AG10803 (cell line): ENCODE measurements around the gene ERFE.
A peak's percentile ranks its signal among the peaks of the same experiment; 100 is the strongest.

Experiments
- DNase-seq: peaks from one replicate; pipeline ENCODE4 v3.0.0; 2010; ENCODE audit warnings: low read depth
- H3K4me3 ChIP-seq: 2 replicates; pipeline ENCODE4 v1.5.1; 2011; ENCODE audit warnings: mild to moderate bottlenecking, low read length, control low read depth
- TF ChIP-seq, protein P1 (sequence below): conservative IDR thresholded peaks from 2 replicates; pipeline ENCODE4 v1.5.1; 2011; ENCODE audit warnings: mild to moderate bottlenecking, low read length, control low read depth, inconsistent platforms

Gene ERFE

DNA sequence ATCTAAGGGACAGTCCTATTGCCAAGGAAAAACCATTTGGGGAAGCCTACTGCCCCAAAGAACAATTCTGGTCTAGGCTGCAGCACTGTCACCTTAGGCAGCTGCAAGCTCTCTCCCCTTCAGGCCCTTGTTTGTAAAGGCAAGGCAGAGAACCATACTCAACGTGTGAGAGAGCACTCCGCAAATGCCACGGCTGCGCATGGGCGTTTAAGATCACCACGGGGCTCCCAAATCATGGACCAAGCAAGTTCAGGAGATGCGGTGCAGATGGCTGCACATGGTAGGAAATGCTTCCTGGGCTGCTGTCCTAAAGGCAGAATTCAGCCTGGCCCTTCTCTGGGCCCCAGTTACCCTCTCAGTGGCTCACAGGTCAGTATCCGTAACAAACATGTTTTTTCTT, 15.5 kb downstream of the ERFE start:
- TF ChIP-seq, protein P1, sequence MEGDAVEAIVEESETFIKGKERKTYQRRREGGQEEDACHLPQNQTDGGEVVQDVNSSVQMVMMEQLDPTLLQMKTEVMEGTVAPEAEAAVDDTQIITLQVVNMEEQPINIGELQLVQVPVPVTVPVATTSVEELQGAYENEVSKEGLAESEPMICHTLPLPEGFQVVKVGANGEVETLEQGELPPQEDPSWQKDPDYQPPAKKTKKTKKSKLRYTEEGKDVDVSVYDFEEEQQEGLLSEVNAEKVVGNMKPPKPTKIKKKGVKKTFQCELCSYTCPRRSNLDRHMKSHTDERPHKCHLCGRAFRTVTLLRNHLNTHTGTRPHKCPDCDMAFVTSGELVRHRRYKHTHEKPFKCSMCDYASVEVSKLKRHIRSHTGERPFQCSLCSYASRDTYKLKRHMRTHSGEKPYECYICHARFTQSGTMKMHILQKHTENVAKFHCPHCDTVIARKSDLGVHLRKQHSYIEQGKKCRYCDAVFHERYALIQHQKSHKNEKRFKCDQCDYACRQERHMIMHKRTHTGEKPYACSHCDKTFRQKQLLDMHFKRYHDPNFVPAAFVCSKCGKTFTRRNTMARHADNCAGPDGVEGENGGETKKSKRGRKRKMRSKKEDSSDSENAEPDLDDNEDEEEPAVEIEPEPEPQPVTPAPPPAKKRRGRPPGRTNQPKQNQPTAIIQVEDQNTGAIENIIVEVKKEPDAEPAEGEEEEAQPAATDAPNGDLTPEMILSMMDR = no peak
- no peak for DNase-seq
- H3K4me3 ChIP-seq = no peak overlapping the region

DNA sequence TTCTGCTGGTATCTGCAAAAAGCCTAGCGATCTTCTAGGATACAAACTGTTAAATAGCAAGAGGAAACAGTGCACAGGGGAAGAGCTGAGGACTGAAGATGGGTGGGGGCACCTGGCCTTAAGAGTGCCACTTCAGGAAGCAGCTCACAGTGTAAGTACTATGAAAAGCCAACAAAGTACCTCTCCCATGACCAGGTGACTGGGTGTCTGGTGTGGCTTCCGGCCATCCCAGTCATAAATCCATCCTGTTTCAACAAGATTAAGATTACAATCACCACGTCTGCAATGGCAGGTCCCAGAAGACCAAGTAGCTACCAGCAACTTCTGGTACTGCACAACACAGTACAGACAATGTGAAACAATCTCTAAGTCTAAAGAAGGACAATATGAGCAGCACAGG, 15.9 kb downstream of the ERFE start:
- H3K4me3 ChIP-seq = no peak overlapping the region
- TF ChIP-seq, protein P1 = no peak
- no peak for DNase-seq

DNA sequence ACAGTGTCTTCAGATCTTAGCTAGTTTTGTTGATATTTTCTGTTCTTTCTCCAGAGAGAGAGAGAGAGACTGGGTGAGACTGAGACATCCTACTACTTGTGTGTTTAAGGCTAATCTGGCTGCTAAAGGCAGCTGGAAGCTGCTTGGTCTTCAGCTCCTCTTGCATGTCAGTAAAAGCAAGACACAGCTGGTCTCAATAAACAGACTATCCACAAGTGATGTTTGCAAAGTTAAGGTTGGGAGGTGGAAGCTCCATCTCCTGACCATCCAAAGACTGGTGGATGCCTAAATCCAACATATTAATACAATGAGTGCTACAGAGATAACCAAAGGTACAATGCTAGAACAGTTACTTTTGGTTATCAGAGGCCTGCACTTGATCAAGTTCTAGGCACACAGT, 17.8 kb downstream of the ERFE start:
- H3K4me3 ChIP-seq = no peak overlapping the region
- TF ChIP-seq, protein P1 = no peak
- DNase-seq = peak; percentile 62

DNA sequence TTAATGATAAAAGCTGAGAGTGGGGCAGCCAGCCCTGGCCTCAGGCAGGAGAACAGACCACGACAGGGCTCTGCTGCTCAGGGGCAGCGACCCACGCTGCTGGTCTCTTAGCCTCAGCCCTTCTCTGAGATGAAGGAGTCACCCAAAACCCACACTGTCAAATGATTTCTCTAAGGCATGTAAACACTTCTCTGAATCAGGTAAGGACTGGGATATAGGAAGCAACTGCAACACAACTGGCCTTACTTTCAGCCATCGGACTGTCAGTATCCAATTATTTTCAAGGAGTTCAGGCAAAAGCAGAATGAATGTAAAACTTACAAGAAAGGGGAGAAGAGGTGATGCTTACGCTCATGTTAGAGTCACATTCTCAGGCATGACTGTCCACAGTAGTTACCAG, 21.8 kb downstream of the ERFE start:
- DNase-seq = no peak

DNA sequence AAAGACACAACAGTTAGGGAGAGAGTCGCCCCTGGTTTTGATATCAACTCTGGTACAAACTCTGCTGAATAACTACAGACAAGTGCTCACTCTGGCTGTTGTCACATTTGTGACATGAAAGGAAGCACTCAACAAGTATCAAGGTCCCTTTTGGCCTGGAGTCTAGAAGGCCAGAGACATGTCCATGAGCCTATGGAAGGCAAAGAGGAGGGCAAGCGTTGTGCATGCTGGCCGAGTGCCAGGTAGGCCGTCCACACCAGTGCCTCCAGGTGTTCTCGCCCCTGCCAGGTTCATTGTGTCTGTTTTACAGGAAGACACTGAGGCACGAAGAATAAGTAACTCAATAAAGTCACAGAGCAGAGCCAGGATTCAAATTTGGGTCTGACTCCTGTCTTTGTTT, 23.6 kb downstream of the ERFE start:
- no peak overlapping the region for H3K4me3 ChIP-seq
- TF ChIP-seq, protein P1 = no peak
- DNase-seq = no peak

More for the DNA sequence above, 21.8 kb downstream of the ERFE start:
- no peak overlapping the region for H3K4me3 ChIP-seq
- TF ChIP-seq, protein P1 = no peak

DNA sequence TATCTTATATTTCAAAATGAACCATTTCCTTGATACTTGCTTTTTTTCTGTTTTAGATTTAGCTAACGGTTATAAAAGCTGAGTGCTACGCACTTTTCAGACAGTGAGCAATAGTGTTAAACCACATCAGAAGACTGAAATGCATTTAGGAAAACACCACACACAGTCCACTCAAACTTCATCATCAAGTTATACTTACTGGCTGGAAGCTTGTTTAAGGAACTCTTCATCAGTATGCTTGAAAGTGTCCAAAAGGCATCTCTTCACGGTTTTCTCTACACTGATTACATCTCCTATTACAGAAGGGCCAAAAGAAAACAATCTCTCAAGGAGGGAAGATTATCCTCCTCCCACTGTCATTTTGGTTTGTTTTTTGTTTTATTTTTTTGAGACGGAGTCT, 25.1 kb downstream of the ERFE start:
- DNase-seq = no peak
- TF ChIP-seq, protein P1 = no peak
- no peak overlapping the region for H3K4me3 ChIP-seq

DNA sequence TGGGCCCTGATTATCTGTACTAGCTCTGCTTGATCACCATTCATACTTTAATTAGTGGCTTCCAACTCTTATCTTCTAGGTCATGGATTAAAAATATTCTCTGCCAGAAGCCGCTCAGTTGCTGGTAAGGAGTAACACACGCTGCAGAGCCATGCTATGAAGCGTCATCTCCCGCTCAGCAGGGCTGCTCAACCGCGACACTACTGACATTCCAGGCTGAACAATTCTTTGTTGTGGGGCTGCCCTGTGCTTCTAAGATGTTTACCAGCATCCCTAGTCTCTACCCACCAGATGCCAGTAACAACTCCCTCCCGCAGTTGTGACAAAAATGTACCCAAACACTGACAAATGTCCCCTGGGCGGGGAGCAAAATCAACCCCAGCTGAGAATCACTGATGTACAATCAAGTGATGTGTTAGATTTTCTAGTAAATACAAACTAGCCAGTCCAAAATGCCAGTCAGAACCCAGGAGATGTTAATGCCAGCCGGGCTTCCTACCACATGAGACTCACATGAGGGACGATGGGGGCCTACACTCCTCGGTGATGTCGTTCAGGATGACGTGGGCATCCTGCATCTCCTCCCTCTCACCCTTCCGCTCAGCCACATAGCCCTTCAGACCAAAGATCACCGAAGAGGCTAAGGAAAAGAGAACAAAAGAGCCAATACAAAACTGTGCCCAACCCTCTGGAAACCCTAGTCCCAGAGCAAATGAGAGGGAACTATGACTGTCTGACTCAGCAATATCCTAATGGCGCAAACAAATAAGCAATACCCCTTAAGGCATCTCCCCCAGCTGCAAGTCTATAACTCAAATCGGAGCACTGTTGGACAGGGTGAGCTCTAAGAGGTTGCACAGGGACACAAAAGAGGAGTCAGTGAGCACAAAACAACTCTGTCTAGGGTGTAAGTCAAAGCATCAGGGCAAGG, 29.1 kb downstream of the ERFE start:
- TF ChIP-seq, protein P1 = no peak
- H3K4me3 ChIP-seq = no peak overlapping the region
- DNase-seq = no peak
